GDM1 (cell line): ENCODE results near the gene ZFYVE19.

ENCODE experiments used
- DNase-seq: peaks from one replicate; lab custom pipeline; 2025; lab: John Stamatoyannopoulos, UW

Gene ZFYVE19

GRCh38 chr15:40807028-40807887, at the start of gene ZFYVE19, which contains the start of gene DNAJC17:
Gene ZFYVE19, plus strand, starts transcription at chr15:40807089. Its CDS starts 501 bp downstream, at chr15:40807590.
Gene DNAJC17, minus strand, starts transcription at chr15:40807473. Its CDS starts 27 bp downstream, at chr15:40807446.
- peak; percentile 96 for DNase-seq

GRCh38 chr15:40759961-40760360, 46.9 kb upstream of the ZFYVE19 start:
- DNase-seq, result no peak

GRCh38 chr15:40762919-40763800, 43.7 kb upstream of the ZFYVE19 start:
- no peak for DNase-seq

GRCh38 chr15:40763801-40764628, 42.9 kb upstream of the ZFYVE19 start, which contains the start of gene GCHFR:
Gene GCHFR, plus strand, starts transcription at chr15:40764068. Its CDS starts 113 bp downstream, at chr15:40764181.
- DNase-seq, result no peak

- no peak for DNase-seq
Observed at GRCh38 chr15:40764629-40765103, 42.2 kb upstream of the ZFYVE19 start.

GRCh38 chr15:40766194-40766815, 40.6 kb upstream of the ZFYVE19 start:
- no peak for DNase-seq

GRCh38 chr15:40766906-40767837, 39.7 kb upstream of the ZFYVE19 start:
- no peak for DNase-seq

- no peak for DNase-seq
Observed at GRCh38 chr15:40767838-40768500, 38.9 kb upstream of the ZFYVE19 start.

- DNase-seq, result no peak
Observed at GRCh38 chr15:40768521-40769273, 38.2 kb upstream of the ZFYVE19 start.

GRCh38 chr15:40769274-40770146, 37.4 kb upstream of the ZFYVE19 start, which contains the start of gene C15orf62:
Gene C15orf62, plus strand, starts transcription at chr15:40769980. Its CDS starts 516 bp downstream, at chr15:40770496.
- peak; percentile 53 for DNase-seq

GRCh38 chr15:40770147-40770721, 36.7 kb upstream of the ZFYVE19 start:
- DNase-seq, result no peak

GRCh38 chr15:40771242-40771641, 35.6 kb upstream of the ZFYVE19 start:
- no peak for DNase-seq

GRCh38 chr15:40772014-40772413, 34.9 kb upstream of the ZFYVE19 start:
- DNase-seq, result no peak

- DNase-seq, result no peak
Observed at GRCh38 chr15:40773496-40773895, 33.4 kb upstream of the ZFYVE19 start.

- DNase-seq, result no peak
Observed at GRCh38 chr15:40773902-40774301, 33.0 kb upstream of the ZFYVE19 start.

GRCh38 chr15:40775007-40775406, 31.9 kb upstream of the ZFYVE19 start:
- DNase-seq, result no peak
